ENCODE measurements around the gene SAMD8.
"Not testable (repeated sequence)": the region's sequence is repeated elsewhere in the genome, so short reads cannot be mapped to it uniquely, and the experiment has no call there.

SAMD8 gene

DNA sequence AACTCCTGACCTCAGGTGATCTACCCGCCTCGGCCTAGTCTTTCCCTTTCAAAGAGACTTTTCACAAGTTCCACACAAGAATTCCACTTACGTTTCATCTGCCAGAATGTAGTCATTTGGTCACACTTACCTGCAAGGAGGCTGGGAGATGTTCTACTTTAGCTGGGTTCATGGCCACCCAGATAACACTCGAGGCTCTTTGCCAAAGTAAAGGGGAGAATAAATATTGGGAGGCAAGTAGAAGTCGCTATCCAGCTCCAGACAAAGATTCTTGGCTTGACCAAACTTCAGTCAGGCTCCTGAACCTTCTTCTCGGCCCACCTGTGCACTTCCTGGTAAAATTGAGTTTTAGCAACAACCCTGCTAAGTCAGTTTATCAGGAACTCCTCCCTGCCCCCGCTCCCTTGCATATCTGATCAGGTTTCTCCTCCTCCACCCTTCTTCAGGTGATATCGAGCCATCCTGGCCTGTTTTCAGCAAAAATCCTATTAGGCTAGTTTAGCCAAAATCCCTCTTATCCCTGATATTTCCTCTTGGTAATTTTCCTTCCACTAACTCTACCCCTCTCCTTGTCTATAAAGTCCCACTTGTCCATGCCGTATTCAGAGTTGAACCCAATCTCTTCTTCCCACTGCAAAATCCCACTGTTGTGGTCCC lies 25.1 kb upstream of the SAMD8 start:
- DNase-seq = no peak

DNA sequence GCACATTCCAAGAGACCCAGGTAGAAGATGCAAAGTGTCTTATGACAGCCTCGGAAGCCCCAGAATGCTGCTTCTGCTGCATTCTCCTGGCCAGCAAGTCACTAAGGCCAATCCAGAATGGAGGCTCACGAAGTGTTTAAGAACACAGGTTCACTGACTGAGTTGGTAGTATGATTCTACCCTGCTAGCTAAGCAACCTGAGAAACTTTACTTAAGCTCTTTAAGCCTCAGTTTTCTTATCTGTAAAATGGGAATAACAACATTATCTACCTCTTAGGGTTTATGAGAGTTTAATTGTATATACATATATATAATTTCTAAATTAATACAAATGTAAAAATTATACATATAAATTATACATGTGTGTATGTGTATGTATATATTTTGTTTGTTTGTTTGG lies 22.8 kb upstream of the SAMD8 start:
- no peak for DNase-seq

DNA sequence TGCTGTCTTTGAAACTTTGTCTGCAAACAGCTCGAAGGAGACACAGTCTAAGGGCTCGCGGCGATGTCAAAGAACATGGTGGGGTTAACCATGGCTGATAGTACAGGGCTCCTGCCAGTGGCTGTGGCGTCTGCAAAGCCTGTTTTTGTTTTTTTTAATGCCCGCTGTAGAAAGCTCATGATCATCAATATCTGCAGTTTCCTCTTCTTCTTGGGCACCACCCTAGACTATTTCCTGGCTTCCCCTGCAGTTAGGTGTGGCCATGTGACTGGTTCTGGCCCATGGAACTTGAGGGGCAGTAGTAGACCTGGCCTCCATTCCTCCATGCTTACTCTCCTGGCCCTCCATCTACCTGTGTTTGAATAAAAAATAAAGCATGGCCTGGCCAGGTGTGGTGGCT lies 21.8 kb upstream of the SAMD8 start:
- DNase-seq = no peak

DNA sequence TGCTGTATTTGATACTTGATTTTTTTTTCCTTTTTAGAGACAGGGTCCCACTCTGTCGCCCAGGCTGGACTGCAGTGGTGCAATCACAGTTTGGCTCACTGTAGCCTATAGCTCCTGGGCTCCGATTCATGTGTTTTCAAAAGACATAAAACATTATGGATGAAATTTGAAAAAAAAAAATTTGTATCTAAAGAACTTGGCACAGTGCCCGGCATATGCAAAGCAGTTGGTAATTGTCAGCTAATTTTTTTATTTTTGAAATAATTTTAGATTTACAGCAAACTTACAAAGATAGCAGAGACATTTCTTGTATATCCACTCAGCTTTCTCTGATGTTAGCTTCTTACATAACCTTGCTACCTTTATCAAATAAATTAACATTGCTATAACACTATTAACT lies 20.3 kb upstream of the SAMD8 start:
- DNase-seq = no peak

DNA sequence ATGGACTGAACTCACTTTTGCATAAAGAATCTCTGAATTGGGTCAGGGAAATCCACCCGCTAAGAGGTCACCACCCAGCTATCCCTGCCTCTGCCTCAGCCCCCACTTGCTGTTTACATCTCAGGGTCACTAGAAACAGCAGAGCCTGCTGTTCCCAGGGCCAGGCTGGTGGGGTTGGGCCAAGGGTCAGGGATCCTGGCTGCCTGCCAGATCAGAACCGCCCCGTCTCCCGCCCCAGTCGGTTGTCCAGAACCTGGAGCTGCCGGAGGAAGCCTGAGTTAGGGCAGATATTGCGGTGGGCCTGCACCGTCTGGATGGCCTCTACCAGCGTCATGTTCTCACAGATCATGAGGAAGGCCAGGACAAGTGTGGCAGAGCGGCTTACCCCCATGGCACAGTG lies 17.0 kb upstream of the SAMD8 start:
- no peak for DNase-seq

DNA sequence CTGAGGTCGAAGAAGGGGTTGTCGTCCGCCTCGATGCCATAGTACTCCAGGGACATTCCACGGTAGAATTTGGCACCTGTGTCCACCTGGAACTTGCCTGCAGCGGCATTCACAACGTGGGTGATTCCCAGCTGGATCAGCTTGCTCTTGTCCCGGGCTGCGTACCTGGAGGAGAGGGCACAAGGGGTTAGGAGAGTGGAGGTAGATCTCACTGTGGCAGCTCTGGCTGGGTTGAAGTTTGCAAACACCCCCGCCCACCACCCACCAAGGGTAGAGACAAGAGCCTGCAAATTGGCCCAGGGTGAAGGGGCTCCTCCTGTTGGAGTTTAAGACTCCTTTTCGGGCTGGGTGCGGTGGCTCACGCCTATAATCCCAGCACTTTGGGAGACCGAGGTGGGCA lies 15.8 kb upstream of the SAMD8 start:
- DNase-seq = no peak

DNA sequence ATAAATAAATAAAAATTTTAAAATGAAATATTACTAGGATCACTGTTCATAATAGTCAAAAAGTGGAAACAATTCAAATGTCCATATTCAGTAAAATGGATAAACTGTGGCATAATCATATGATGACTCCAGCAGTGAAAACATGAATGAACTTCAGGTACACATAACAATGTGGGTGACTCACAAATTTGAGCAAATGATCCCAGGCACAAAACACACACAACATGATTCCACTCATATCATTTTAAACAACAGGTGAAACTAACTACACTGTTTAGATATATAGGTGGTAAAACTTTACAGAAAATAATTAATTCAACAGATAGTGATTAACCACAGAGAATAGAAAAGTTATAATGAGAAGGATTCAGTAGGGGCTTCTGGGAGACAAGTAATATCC lies 14.7 kb upstream of the SAMD8 start:
- DNase-seq = no peak

DNA sequence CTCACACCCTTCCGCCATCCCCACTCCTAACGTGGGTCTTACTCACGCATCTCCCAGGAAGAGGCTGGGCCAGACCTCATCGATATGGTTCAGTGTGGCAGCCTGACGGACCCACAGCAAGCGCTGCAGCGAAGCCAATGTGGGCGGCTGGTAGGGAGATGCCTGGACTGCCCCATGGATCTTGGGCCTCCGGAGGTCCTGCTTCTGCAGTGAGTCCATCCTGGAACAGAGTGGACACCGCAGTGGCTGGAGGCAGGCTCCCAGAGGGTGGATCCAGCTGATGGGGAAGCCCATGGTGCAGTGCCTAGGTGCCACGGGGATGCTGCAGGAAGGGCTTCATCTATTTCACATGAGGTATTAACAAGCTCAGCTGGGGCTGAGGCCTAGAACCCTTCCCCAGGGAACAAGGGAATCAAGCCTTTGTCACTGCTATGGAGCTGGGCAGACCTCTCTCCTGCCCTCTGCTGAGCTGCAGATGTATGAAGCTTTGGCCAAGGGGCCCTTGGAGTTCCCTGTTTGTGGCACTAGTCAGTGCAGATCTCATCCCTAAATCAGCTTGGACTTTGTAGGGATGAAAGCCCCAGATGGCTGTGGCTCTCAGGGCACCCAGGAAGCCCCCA lies 13.7 kb upstream of the SAMD8 start:
- peak; percentile 22 for DNase-seq

DNA sequence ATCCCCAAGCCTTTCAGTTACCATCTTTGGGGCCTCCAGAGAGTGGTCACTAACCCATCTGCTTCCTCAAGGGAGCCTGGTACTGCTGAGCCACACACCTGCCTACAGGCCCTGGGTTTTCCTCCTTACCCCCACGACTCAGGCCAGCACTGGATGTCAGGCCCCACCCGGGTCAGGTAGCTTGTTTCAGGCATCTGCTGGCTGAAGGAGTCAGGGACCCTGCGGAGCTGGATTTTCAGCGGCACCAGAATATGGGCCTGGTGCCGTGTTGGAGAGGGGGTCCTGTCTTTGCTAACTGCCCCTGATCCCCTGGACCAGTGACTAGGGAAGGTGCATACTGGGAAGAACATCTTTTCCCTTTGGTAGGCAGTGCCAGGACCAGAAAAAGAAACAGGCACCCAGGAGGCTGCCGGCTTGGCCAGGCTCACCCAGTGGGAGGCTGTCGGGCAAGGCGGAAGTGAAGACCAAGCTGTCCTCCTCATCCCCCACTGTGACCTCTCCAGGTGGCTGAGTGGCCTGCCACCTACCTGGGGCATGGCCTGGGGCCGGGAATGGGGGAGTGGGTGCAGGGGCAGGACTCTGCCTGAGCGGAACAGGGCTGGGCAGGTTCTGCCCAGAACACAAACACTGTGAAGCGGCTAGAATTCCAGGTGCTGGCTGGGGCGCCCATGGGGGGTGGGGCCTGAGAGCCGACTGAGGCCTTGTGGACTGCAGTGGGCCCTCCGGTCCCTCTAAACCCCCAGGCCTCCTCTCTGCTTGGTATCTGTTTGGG lies 12.4 kb upstream of the SAMD8 start:
- no peak for DNase-seq

DNA sequence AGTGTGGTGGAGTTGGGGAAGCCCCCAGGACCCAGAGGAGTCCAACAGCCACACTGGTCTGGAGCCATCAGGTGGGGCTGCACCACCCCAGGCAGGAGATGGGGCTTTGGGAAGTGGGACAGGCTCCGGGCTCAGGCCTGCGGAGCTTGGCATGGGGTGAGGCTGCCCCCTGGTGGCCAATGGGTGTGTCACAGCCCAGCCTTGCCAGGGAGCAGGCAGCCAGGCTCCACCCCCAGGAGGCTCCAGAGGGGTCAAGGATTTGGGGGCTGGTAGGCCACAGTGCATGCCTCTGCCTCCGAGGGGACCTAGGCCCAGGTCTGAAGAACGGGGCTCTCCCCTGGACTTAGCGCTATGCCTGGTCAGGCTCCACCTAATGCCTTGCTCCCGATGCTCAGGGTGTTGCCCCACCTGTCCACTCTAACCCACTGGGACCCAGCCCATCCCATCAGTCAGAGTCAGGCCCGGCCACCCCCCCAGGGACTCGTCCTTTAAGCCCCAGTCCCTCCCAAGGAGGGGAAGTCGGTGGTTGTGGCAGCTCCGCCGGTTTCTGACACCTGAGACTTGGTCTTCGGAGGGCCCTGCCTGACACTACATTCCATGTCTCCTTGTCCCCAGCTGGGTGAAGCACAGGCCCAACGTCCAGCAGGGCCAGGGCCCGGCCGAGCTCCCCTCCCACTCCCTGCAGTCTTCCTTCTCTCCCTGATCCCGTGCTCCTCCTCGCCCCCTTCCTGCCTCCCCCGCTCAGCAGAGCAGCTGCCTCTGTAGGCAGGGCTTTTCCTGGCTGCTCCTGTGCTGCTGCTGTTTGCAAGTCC lies 11.3 kb upstream of the SAMD8 start:
- peak; percentile 56 for DNase-seq

DNA sequence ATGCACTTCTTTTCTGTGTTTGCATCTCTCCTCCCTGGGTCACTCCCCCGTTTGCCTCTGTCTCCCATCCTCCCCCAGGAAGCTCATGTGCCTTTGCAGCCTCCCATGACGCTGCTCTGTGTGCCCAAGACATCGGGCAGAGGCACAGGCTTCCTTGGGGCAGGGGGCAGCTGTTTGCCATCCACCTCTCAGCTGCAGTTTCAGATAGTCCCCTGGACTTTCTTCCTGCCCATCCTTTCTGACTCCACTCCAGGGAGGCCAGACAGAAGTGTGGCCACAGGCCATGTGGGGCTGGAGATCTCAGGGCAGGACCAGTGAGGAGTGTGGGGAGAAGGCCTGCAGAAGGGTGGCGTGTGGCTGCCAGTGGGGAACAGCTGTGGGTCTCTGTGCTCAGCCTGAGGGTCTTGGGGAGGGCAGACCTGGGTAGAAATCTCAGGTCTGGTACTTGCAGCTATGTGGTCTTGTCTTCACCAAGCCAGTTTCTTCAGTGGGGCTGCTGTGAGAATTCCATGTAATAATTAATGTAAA lies 10.6 kb upstream of the SAMD8 start:
- DNase-seq = no peak

DNA sequence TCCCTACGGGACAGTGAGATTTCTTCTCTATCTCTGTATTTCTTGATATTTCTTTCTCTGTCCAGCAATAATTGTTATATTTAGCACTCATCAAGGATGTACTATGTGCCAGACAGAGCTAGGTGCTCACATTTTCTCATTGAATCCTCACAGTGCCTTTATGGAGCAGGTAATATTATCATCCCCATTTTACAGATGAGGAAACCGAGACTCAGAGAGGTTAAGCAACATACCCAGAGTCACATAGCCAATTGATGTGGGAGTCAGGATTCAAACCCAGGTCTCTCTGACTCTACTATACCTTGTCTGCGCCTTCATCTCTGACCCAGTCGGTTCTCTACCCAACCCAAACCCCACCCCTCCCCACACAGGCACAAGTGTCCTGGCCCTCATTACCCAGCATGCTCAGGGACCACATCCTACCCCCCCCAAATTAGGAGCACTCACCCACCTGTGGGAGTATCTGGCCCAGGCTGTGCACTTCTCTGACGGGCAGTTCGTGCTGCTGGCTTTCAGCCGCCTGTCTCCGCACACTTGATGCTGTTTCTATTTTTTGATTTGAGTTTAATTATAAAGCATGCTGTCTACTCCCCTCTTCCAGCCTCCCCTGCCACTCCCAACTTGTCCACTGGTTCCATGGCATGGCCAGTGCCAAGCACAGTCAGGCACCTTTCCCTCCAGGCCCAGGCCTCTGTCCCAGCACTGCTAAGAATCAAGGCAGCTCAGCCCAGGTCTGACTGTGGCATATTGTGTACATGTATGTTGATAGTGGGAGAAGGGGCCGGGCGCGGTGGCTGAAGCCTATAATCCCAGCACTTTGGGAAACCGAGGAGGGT lies 9.8 kb upstream of the SAMD8 start:
- DNase-seq = no peak

DNA sequence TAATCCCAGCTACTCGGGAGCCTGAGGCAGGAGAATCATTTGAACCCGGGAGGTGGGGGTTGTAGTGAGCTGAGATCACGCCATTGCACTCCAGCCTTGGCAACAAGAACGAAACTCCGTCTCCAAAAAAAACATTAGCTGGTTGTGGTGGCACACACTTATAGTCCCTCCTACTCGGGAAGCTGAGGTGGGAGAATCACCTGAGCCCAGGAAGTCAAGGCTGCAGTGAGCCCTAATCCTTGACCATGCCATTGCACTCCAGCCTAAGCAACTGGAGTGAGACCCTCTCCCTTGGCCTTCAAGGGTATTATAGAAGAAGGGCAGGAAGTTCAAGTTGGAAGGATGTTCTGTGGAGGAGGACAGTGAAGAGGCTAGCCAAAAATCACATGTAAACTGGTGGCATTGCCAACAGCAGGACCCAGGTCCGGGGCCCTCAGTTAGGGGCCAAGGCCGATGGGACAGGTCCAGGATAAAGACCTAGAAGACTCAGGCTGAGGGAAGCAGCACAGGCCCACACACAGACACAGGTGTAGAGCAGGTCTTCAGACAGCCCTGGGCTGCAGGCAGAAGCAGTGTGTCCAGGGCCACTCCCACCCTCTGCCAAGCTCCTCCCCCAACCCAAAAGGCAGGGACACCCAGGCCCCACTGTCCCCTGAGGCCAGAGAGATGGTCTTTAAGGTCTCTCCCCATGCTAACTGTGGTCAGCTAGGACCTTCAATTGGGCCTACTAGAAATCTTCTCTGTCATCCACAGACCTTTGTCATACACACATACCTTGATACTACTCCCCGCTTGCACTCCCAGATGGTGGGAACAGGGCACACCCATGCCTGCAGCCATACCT lies 8.4 kb upstream of the SAMD8 start:
- DNase-seq = no peak

DNA sequence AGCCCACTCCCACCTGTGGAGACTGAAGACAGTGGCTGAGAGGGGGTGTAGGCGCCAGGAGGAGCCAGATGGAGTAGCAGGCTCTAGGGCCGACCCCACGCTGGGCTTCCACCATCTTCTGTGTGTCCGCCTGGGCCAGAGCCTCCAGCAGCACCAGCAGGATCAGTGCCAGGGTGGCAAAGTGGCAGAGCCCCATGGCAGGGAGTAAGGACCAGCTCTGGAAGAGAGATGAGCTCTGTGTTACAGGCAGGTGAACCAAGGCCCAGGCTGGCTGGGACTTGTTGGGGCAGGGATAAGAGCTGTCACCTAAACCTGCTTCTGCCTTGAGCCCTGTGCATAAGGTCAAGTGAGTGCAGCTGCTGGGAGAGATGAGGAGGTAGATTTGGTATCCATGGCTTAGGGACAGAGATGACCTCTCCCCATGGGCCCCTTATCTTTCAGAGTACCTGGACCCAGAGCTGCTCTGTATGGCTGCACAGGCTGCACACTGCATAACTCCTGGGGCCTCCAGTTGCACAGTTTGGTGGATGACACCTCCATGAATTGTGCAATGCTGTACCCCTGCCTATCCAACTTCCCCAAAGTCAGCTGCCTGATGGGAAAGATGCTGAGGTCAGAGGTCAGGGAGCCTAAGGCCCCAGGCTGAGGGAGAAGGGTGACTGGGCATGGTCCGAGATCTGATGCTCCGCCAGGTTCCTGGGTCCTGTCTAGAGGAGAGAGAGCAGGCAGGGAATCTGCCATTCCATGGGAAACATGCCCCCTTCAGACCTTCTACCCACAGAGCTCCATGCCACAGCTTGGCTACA lies 7.4 kb upstream of the SAMD8 start:
- no peak for DNase-seq

DNA sequence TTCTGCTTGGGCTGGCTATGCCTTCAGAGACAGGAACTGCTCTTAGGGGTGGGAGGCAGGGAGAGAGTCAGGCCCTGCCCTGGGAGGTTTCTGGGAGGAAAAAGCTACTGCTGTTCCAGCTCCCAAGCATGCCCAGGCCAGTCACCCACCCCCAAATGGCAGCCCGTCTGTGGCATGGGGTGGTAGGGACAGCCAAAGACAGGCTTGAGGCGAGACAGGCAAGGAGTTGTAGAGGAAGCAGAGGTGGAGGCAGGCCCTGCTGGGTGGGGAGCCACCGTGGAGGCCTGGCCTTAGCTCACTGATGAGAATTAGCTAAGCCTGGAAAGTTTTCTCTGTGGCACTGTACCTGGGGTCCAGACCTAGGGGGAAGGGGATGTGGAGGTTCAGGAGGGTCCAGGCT lies 6.6 kb upstream of the SAMD8 start:
- DNase-seq = no peak

DNA sequence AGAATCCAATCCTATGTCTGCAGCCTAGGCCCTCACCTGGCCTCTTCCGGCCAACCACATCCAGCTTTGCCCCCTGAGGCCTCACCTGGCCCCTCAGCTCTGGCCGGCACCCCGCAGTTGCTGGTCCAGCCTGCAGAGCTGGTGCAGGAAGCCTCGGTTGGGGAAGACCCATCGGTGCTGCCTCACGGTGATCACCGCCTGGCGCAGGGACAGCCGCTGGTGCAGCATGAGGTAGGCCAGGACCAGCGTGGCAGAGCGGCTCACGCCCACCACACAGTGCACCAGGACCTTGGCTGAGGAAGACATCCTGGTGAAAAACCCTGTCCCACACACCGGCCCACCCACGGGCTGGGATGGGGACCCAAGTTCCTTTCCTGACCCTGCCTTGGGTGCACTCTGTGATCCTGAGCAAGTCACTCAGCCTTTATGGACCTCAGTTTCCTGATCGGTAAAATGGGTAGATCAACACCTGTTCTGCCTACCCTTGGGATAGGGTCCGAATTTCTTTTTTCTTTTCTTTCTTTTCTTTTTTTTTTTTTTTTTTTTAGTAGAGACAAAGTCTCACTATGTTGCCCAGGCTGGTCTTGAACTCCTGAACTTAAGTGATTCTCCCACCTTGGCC lies 5.8 kb upstream of the SAMD8 start:
- DNase-seq = no peak

DNA sequence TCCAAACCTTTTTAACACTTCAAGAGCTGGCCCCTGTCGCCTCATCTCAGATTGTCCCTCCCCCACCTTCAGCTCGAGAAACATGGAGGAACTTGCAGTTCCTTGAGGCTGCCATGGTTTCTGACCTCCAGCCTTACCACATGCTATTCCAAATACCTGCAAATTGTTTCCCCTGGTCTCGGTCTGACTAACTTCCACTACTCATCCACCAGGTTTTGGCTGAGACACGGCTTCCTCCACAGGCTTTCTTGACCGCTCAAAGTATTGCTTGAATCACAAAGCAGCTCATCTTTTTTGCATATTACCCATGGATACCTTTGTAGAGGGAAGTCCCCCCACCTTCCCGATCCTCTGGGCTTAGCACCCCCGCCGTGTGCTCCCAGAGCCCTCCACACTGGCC lies 5.2 kb upstream of the SAMD8 start:
- no peak for DNase-seq

DNA sequence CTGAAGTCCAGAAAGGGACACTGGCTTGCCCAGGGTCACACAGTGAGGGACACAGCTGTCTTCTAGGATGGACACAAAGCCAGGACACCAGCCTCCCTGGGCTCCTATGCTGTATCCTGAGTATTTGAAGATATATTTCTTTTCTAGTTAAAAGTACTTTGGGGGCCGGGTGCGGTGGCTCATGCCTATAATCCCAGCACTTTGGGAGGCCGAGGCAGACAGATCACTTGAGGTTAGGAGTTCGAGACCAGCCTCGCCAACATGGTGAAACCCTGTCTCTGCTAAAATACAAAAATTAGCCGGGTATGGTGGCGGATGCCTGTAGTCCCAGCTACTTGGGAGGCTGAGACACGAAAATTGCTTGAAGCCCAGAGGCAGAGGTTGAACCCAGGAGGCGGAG lies 4.6 kb upstream of the SAMD8 start:
- DNase-seq = not testable (repeated sequence)

DNA sequence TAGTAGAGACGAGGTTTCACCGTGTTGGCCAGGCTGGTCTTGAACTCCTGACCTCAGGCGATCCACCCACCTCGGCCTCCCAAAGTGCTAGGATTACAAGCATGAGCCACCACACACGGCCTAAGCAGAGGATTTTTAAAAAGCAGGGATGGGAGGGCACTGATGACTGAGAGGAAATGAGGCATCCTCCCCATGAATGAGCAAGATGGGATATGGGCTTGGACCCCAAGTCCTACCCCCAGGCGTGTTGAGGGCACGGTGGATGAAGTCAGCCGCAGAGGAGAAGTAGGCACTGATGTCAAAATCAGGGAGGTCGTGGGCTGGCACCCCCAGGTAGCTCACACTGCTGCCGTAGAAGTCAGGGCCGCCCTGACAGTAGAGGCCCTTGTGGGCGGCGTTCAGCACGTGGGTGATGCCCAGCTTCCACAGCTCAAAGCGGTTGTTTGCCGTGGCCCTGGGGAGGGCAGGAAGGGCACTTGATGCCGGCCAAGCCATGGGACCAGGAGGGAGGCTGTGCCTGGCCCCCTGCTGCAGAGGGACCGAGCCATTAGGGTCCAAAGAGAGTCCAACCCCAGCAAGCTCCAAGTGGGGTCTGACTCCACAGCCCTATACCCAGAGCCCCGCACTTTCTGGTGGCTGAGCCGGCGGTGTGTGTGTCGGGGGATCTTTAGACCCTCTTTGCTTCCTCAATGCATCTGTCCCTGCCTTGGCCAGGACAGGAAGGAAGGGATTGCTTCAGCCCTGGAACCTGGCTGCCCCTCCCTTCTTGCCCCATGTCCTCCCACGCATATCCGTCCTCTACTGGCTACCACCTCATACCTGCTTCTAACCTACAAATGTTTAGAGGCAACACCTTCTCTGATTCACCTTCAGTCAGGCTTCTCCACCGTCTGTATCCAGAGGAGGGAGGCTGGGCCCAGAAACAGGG lies 3.4 kb upstream of the SAMD8 start:
- no peak for DNase-seq

Data from fibroblast of skin of right biceps (primary cell).